ENCODE results near the gene NR1D2. TPM values are rescaled to one million over a fixed set of nuclear protein-coding genes. Genes with fewer than 3 reads are reported as not detected.
A peak's percentile ranks its signal among the peaks of the same experiment; 100 is the strongest.

NR1D2 gene
- total and polyA plus RNA-seq, 2 of the 13 experiments (the other 11 are each of a cell fraction or from before 2014, with no cell fraction given) = 5.3 to 8.1 TPM

DNA sequence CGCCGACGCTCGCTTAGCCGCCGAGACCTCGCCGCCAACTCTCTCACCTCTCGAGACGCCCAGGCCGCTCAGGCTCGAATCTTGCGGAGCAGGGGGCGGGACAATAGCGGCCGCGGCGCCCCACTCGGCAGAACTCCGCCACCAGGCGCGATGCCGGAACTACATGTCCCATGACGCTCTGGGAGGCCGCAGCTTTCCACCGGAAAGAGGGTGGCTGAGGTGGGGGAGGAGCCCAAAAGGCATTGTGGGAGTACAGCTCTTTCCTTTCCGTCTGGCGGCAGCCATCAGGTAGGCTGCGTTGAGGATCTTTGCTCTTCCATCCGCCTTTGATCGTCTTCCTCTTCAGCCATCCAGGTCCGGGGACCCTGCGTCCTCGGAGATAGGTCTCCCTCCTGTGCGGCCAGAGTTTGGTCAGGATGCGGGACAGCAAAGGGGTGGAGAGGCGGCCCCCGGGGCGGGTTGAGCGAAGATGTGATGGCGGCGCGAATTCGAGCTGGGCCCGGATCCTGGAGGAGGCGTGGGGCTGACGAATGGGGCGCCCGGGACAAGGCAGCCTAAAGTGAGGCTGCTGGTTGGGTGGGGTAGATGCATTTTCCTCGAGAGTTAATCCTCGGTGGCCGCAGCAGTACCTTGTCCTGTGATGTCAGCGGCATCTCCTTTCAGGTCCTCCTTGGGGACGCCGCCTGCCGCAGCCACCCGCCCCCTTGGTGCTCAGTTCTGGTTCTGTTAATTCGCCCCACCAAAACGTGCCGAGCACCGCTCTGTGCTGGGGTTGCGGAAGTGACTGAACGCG, 28.0 kb upstream of the NR1D2 start, which contains the start of the genes NKIRAS1 and RPL15 (continued):
- TF ChIP-seq ZNF451 (CRISPR knock-in tag; IDR thresholded peaks at IDR 0.05) (0 out of 2 replicates have a peak, but pooled peaks have one; percentile 45), MIER2 (CRISPR knock-in tag; IDR thresholded peaks at IDR 0.05) (peak; percentile 55), IKZF4 (CRISPR knock-in tag; IDR thresholded peaks at IDR 0.05; ENCODE audit: borderline replicate concordance, low read depth, not compliant biosample characterization) (no peak), ZNF205 (CRISPR knock-in tag; IDR thresholded peaks at IDR 0.05) (peak; percentile 92), HNRNPUL1 (IDR thresholded peaks at IDR 0.05; ENCODE audit: low read depth, low read length) (no peak), ZKSCAN8 (CRISPR knock-in tag; IDR thresholded peaks at IDR 0.05; ENCODE audit: borderline replicate concordance) (0 out of 2 replicates have a peak, but pooled peaks have one; percentile 70), RFXANK (CRISPR knock-in tag; IDR thresholded peaks at IDR 0.05) (no peak), ZNF724P (CRISPR knock-in tag; IDR thresholded peaks at IDR 0.05; ENCODE audit: borderline replicate concordance) (peak; percentile 92), CCAR2 (optimal IDR thresholded peaks at IDR 0.05; ENCODE audit: low read depth, low read length) (no peak), U2AF1 (optimal IDR thresholded peaks at IDR 0.05; ENCODE audit: low read depth, low read length) (peak; percentile 98), MBD4 (IDR thresholded peaks at IDR 0.05; ENCODE audit: borderline replicate concordance, low read length) (no peak), TAF15 (IDR thresholded peaks at IDR 0.05; ENCODE audit: low read depth, low read length, poor library complexity, severe bottlenecking) (no peak), FOXC1 (CRISPR knock-in tag; IDR thresholded peaks at IDR 0.05; ENCODE audit: borderline replicate concordance) (peak; percentile 93; the same call in 1 of the 2 replicates), ZIK1 (CRISPR knock-in tag; IDR thresholded peaks at IDR 0.05; ENCODE audit: borderline replicate concordance, low read depth) (peak; percentile 65)
- TF ChIP-seq, protein P1, sequence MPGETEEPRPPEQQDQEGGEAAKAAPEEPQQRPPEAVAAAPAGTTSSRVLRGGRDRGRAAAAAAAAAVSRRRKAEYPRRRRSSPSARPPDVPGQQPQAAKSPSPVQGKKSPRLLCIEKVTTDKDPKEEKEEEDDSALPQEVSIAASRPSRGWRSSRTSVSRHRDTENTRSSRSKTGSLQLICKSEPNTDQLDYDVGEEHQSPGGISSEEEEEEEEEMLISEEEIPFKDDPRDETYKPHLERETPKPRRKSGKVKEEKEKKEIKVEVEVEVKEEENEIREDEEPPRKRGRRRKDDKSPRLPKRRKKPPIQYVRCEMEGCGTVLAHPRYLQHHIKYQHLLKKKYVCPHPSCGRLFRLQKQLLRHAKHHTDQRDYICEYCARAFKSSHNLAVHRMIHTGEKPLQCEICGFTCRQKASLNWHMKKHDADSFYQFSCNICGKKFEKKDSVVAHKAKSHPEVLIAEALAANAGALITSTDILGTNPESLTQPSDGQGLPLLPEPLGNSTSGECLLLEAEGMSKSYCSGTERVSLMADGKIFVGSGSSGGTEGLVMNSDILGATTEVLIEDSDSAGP (CRISPR knock-in tag; IDR thresholded peaks at IDR 0.05; ENCODE audit: borderline replicate concordance) = peak; percentile 91
- TF ChIP-seq, protein P2, sequence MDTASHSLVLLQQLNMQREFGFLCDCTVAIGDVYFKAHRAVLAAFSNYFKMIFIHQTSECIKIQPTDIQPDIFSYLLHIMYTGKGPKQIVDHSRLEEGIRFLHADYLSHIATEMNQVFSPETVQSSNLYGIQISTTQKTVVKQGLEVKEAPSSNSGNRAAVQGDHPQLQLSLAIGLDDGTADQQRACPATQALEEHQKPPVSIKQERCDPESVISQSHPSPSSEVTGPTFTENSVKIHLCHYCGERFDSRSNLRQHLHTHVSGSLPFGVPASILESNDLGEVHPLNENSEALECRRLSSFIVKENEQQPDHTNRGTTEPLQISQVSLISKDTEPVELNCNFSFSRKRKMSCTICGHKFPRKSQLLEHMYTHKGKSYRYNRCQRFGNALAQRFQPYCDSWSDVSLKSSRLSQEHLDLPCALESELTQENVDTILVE (CRISPR knock-in tag; IDR thresholded peaks at IDR 0.05) = peak; percentile 43; the same call in 1 of the 2 replicates
- TF ChIP-seq, protein P3, sequence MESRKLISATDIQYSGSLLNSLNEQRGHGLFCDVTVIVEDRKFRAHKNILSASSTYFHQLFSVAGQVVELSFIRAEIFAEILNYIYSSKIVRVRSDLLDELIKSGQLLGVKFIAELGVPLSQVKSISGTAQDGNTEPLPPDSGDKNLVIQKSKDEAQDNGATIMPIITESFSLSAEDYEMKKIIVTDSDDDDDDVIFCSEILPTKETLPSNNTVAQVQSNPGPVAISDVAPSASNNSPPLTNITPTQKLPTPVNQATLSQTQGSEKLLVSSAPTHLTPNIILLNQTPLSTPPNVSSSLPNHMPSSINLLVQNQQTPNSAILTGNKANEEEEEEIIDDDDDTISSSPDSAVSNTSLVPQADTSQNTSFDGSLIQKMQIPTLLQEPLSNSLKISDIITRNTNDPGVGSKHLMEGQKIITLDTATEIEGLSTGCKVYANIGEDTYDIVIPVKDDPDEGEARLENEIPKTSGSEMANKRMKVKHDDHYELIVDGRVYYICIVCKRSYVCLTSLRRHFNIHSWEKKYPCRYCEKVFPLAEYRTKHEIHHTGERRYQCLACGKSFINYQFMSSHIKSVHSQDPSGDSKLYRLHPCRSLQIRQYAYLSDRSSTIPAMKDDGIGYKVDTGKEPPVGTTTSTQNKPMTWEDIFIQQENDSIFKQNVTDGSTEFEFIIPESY (CRISPR knock-in tag; IDR thresholded peaks at IDR 0.05) = peak; percentile 56; the same call in 1 of the 2 replicates
- TF ChIP-seq, protein P4, sequence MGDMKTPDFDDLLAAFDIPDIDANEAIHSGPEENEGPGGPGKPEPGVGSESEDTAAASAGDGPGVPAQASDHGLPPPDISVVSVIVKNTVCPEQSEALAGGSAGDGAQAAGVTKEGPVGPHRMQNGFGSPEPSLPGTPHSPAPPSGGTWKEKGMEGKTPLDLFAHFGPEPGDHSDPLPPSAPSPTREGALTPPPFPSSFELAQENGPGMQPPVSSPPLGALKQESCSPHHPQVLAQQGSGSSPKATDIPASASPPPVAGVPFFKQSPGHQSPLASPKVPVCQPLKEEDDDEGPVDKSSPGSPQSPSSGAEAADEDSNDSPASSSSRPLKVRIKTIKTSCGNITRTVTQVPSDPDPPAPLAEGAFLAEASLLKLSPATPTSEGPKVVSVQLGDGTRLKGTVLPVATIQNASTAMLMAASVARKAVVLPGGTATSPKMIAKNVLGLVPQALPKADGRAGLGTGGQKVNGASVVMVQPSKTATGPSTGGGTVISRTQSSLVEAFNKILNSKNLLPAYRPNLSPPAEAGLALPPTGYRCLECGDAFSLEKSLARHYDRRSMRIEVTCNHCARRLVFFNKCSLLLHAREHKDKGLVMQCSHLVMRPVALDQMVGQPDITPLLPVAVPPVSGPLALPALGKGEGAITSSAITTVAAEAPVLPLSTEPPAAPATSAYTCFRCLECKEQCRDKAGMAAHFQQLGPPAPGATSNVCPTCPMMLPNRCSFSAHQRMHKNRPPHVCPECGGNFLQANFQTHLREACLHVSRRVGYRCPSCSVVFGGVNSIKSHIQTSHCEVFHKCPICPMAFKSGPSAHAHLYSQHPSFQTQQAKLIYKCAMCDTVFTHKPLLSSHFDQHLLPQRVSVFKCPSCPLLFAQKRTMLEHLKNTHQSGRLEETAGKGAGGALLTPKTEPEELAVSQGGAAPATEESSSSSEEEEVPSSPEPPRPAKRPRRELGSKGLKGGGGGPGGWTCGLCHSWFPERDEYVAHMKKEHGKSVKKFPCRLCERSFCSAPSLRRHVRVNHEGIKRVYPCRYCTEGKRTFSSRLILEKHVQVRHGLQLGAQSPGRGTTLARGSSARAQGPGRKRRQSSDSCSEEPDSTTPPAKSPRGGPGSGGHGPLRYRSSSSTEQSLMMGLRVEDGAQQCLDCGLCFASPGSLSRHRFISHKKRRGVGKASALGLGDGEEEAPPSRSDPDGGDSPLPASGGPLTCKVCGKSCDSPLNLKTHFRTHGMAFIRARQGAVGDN (CRISPR knock-in tag; IDR thresholded peaks at IDR 0.05) = peak; percentile 92

Measured in HepG2 (cell line).